ENCODE results near the gene MYH11.
"Not testable (repeated sequence)": the region's sequence is repeated elsewhere in the genome, so short reads cannot be mapped to it uniquely, and the experiment has no call there.

Gene MYH11

DNA sequence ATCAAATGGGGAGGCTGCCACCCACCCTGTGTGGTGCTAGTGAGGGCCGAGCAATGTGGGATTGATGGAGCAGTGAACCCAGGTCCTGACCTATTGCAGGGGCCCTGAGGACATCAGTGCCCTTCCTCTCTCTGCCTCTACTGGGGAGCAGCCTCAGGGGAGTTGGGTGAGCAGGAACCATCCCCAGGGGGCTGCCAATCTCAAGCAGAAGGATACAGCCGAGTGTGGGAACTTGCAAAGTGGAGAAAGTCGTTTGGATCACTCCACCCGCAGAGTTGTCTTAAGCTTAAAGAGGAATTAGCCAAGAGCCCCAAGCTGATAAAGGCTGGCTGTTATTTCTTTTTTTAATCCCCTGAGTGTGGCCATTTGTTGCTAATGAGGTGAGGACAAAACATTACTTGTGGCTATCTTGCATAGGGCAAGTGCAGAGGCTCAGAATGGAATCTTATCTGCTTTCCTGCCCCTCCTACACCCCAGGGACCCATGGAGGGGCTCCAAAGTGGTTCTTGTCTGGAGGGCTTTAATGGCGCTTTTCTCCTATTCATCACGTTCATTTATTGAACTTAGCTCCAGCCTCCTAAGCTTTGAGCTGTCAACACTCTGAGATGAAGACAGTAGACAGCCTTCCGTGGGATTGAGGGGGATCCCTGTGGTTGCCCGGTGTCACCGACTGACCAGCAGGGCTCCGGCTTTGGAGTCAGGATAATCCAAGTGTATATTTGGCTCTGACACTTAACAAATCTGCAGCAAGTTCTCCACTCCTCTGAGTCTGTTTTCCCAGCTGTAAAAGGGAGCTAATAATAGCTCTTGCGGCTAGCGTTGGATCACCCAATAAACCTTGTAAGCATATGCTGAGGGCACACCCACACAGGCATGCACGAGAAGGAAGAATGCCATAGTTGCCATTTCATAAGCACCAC is 45.1 kb downstream of the MYH11 start:
- H3K27ac Mint-ChIP-seq: no peak overlapping the region
- H3K4me3 Mint-ChIP-seq: no peak overlapping the region
- H3K27me3 Mint-ChIP-seq: peaks cover 6% of the 10 kb centered on the region
- peaks cover 12% of the 10 kb centered on the region for H3K9me3 Mint-ChIP-seq
- peaks cover 2% of the 10 kb centered on the region for H3K36me3 Mint-ChIP-seq
- no peaks in the 10 kb centered on the region for H3K4me1 Mint-ChIP-seq

DNA sequence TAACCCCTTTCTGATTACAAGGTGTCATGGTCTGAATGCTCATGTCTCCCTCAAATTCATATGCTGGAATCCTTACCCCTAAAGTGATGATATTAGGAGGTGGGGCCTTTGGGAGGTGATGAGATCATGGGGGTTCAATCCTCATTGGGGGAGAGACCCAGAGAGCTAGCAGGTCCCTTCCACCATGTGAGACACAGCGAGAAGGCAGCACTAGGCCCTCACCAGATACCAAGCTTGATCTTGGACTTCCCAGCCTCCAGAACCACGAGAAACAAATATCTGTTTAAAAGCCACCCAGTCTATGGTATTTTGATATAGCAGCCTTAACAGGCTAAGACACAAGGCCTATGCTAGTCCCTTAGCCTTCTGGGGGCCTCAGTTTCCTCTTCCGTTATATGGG is 45.9 kb downstream of the MYH11 start:
- Mint-ChIP-seq H3K9me3 (peaks cover 7% of the 10 kb centered on the region), H3K4me1 (no peaks in the 10 kb centered on the region), H3K4me3 (no peak overlapping the region), H3K36me3 (no peaks in the 10 kb centered on the region), H3K27ac (no peak overlapping the region), H3K27me3 (peaks cover 4% of the 10 kb centered on the region)

DNA sequence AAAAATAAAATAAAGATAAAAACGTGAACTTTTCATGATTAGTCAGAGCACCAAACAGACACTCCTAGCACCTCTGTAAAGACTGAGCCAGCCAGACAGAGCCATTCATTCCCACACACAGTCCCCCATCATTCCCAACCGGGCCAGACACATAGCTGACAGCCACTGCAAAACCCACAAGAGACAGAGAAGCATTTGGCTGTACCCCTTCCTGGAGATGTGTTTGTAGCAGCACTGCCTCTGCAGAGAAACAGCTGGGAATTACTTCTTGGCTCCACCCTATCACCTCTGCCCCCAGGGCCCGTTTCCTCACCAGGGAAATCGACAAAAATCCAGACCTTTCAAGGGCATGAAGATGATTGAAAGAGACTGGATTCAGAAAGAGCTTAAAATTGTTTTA is 46.4 kb downstream of the MYH11 start:
- no peaks in the 10 kb centered on the region for H3K4me1 Mint-ChIP-seq
- H3K27ac Mint-ChIP-seq: no peak overlapping the region
- peaks cover 1% of the 10 kb centered on the region for H3K9me3 Mint-ChIP-seq
- H3K27me3 Mint-ChIP-seq: peaks cover 4% of the 10 kb centered on the region
- H3K4me3 Mint-ChIP-seq: no peak overlapping the region
- H3K36me3 Mint-ChIP-seq: no peaks in the 10 kb centered on the region

DNA sequence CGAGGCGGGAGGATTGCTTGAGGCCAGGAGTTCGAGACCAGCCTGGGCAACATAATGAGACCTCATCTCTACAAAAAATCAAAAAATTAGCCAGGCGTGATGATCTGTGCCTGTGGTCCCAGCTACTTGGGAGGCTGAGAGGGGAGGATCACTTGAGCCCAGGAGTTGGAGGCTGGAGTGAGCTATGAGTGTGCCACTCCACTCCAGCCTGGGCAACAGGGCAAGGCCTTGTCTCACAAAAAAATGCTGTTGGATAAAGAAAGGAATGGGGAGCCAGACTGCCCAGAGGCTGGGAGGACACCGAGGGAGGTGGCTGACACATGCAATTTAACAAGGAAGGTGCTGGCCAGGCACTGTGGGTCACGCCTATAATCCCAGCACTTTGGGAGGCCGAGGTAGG is 47.5 kb downstream of the MYH11 start:
- H3K36me3 Mint-ChIP-seq, H3K9me3 Mint-ChIP-seq, H3K27me3 Mint-ChIP-seq, H3K27ac Mint-ChIP-seq, H3K4me3 Mint-ChIP-seq, H3K4me1 Mint-ChIP-seq: not testable (repeated sequence)

DNA sequence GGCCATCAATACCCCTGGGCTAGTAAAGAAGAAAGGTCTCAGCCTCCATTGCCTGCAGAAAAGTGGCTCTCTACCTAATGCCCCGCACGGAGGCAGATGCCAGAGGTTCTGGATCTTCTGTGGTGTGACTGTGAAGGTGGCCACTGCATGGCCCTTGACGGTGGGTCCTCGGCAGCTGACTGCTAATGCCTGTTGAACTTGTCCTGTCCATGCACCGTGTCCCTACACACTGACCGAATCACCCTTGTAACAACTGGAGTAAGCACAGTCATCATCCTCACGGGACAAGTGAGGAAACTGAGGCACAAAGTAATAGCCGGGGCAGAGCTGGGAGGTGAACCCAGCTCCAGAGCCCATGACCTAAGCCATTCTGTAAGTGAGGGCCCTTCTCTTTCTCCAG is 48.8 kb downstream of the MYH11 start:
- no peaks in the 10 kb centered on the region for H3K4me1 Mint-ChIP-seq
- no peak overlapping the region for H3K27ac Mint-ChIP-seq
- H3K4me3 Mint-ChIP-seq: no peak overlapping the region
- H3K9me3 Mint-ChIP-seq: no peaks in the 10 kb centered on the region
- H3K36me3 Mint-ChIP-seq: no peaks in the 10 kb centered on the region
- peaks cover 2% of the 10 kb centered on the region for H3K27me3 Mint-ChIP-seq

DNA sequence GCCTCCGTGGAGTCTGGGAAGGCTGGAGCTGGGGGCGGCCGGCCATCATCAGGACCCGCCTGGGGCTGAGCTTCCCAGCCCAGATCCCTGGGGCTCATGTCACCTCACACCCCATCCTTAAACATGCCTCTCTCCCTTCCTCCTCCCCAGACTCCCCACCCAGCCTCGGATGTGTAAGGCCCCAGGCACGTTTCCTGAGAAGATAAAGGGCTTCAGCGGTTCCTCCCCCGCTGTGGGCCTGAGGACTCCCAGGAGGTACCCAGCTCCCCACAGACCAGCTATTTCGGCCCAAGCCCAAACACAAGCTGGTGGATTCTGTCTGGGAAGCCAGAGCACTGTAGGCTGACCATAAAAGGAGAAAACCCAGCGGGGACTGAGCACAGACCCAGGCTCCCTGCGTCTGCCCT is 49.2 kb downstream of the MYH11 start:
- Mint-ChIP-seq H3K4me1 (no peaks in the 10 kb centered on the region), H3K4me3 (no peak overlapping the region), H3K27ac (no peak overlapping the region), H3K9me3 (no peaks in the 10 kb centered on the region), H3K36me3 (no peaks in the 10 kb centered on the region), H3K27me3 (peaks cover 2% of the 10 kb centered on the region)

DNA sequence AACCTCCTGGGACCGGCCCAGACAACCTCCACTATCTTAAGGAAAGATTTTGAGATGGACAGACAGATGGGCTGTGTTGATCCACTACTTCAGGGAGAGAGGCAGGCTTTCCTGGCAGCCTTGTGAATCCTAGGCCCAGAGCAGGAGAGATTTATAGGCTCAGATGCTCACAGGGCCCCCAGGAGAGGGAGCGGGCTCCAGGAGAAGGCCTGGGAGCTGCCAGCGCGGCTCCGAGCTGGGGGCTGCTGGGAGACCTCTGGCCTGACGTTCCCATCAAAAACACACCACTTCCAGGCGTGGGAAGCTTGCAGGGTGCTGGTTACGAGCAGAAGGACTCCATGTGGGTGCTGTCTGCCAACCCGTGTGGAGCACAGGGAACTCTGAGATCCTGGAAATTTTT is 53.2 kb downstream of the MYH11 start:
- Mint-ChIP-seq H3K27ac (no peak overlapping the region), H3K4me1 (no peaks in the 10 kb centered on the region), H3K36me3 (no peaks in the 10 kb centered on the region), H3K9me3 (no peaks in the 10 kb centered on the region), H3K27me3 (no peaks in the 10 kb centered on the region), H3K4me3 (no peak overlapping the region)

DNA sequence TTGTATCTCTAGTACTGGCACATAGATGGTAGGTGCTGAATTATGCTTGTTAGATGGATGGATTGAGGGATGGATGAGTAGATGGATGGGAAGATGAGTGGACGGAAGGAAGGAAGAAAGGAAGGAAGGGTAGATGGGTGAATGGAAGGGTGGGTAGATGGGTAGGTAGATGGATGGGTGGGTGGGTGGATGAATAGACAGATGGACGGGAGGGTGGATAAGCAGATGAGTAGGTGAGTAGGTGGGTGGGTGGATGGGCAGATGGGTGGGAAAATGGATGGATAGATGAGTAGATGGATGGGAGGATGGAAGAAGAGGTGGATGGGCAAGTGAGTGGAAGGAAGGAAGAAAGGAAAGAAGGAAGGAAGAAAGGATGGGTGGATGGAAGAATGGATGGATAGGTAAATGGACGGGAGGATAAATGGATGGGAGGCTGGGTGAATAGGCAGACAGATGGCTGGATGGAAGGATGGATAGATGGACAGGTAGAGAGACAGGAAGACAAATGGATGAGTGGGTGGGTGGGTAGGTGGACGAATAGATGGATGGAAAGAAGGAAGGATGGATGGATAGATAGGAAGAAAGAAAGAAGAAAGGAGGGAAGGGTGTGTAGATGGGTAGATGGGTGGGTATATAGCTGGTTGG is 56.9 kb downstream of the MYH11 start:
- no peak overlapping the region for H3K4me3 Mint-ChIP-seq
- no peak overlapping the region for H3K27ac Mint-ChIP-seq
- no peaks in the 10 kb centered on the region for H3K4me1 Mint-ChIP-seq
- H3K9me3 Mint-ChIP-seq: peaks cover 6% of the 10 kb centered on the region
- H3K27me3 Mint-ChIP-seq: peaks cover 2% of the 10 kb centered on the region
- peaks cover 4% of the 10 kb centered on the region for H3K36me3 Mint-ChIP-seq

DNA sequence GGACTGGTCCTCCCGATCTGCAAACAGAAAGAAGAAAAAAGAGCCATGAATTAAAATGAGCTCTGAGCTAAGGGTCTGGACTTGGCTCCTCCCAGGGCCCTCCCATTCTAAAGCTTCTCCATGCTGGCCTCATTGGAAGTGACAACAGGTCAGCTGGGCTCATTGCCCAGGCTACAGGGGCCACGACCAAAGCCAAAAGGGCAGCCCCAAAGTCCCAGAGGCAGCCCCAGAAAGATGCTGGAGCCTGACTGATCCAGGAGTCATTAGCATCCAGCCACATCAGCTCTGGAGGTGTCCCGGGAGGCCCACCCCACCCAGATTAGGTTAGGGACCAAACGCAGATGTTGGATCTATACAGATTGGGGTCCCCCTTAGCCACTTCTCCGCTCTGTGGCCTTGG is 58.2 kb downstream of the MYH11 start:
- no peaks in the 10 kb centered on the region for H3K4me1 Mint-ChIP-seq
- peaks cover 4% of the 10 kb centered on the region for H3K36me3 Mint-ChIP-seq
- no peak overlapping the region for H3K27ac Mint-ChIP-seq
- no peak overlapping the region for H3K4me3 Mint-ChIP-seq
- peaks cover 2% of the 10 kb centered on the region for H3K27me3 Mint-ChIP-seq
- H3K9me3 Mint-ChIP-seq: peaks cover 6% of the 10 kb centered on the region

DNA sequence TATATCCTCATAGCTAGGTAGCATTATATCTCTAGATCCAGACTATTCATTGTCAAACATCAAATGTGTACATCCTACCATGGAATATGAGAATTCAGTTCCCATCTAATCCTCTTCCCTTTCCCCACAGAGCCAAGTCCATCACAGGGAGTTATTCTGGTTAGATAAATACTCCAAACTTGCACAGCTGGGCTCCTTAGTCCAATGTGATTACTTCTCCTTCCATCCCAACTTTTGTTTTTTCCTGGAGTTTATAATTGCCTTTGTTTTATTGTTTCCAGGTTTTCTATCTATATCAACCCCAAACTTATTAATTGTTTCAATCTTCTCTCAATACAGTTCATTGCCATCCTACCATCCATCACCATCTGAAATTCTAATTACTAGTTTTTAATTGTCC is 59.9 kb downstream of the MYH11 start:
- Mint-ChIP-seq H3K27ac (no peak overlapping the region), H3K36me3 (peaks cover 4% of the 10 kb centered on the region), H3K27me3 (peaks cover 2% of the 10 kb centered on the region), H3K4me1 (no peaks in the 10 kb centered on the region), H3K4me3 (no peak overlapping the region), H3K9me3 (peaks cover 6% of the 10 kb centered on the region)

DNA sequence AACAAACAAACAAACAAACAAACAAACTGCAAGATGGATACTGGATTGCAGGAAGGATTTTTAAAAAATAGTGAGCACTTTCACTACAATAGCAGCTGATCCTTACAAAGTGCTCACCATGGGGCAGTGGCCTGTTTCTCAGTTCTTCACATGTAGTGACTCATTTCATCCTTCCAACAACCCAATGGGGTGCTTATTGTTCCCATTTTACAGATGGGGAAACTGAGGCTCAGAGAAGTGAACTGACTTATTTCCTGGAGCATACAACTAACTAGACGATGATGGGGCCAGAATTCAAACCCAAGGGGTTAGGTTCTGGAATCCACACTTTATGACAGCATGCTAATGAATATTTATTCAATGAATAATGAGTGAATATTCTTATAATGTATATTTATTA is 61.2 kb downstream of the MYH11 start:
- Mint-ChIP-seq H3K4me3 (no peak overlapping the region), H3K36me3 (peaks cover 4% of the 10 kb centered on the region), H3K27ac (no peak overlapping the region), H3K27me3 (peaks cover 2% of the 10 kb centered on the region), H3K4me1 (no peaks in the 10 kb centered on the region), H3K9me3 (peaks cover 6% of the 10 kb centered on the region)

DNA sequence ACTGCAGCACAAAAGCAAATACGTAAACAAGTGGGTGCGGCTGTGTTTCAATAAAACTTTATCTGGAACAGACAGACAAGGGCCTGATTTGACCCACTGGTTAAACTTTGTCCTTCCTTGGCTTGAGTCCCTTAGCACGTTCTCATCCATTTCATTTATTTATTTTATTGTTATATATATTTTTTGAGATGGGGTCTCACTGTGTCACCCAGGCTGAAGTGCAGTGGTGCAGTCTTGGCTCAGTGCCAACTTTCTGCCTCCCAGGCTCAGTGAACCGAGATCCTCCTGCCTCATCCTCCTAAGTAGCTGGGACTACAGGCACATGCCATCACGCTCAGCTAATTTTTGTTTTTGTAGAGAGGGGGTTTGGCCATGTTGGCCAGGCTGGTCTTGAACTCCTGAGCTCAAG is 64.3 kb downstream of the MYH11 start:
- H3K27me3 Mint-ChIP-seq: no peaks in the 10 kb centered on the region
- peaks cover 6% of the 10 kb centered on the region for H3K9me3 Mint-ChIP-seq
- no peak overlapping the region for H3K27ac Mint-ChIP-seq
- H3K4me1 Mint-ChIP-seq: no peaks in the 10 kb centered on the region
- peaks cover 4% of the 10 kb centered on the region for H3K36me3 Mint-ChIP-seq
- no peak overlapping the region for H3K4me3 Mint-ChIP-seq

DNA sequence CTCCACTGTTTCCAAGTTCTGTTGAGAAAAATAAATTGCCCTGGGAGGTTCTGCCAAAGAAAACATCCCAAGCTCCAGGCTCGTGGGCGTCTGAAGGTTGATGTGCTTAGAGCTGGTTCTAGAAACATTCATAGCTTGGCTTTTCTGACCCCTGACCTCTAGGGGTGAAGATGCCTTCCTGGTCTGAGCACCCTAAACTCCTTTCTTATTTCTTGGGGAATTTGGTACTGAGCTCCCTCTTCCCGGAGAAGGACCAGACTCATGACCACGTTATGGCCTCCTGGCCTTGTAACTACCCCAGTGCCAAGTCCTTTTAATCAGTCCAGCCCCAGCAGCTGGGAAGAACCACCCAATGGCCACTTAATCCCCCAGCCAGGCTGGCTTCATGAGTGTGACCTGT is 66.4 kb downstream of the MYH11 start:
- Mint-ChIP-seq H3K4me3 (no peak overlapping the region), H3K36me3 (no peaks in the 10 kb centered on the region), H3K27me3 (no peaks in the 10 kb centered on the region), H3K27ac (no peak overlapping the region), H3K9me3 (no peaks in the 10 kb centered on the region), H3K4me1 (no peaks in the 10 kb centered on the region)

DNA sequence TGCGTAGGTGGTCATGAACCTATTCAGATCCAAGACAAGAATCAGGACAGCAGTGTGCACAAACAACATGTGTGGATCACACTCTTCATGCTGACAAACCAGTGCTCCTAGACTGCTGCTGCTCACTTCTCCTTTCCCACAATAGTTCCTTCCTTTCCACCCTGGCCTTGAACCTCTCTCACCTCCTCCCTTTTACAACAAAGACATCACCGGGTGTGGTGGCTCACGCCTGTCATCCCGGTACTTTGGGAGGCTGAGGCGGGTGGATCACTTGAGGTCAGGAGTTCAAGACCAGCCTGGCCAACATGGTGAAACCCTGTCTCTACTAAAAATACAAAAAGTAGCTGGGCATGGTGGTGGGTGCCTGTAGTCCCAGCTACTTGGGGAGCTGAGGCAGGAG is 67.0 kb downstream of the MYH11 start:
- H3K4me3 Mint-ChIP-seq, H3K27me3 Mint-ChIP-seq, H3K27ac Mint-ChIP-seq, H3K4me1 Mint-ChIP-seq, H3K9me3 Mint-ChIP-seq, H3K36me3 Mint-ChIP-seq: not testable (repeated sequence)

DNA sequence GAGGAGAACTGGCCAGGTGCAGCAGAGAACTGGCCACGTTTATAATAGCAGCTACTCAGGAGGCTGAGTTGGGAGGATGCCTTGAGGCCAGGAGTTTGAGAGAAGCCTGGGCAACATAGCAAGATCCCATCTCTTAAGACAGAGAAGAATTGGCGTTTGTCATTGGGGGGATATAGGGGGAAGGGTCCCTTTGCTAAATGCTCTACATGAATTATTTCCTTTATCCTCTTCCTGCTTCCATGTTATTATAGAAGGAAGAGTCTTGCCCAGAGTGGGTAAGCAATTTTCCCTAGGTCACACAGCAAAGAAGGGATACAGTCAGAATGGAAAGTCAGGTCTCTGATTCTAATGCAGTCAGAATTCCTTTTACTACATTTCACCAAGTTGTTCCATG is 68.0 kb downstream of the MYH11 start:
- H3K36me3 Mint-ChIP-seq: no peaks in the 10 kb centered on the region
- no peaks in the 10 kb centered on the region for H3K9me3 Mint-ChIP-seq
- H3K4me3 Mint-ChIP-seq: no peak overlapping the region
- no peaks in the 10 kb centered on the region for H3K4me1 Mint-ChIP-seq
- no peak overlapping the region for H3K27ac Mint-ChIP-seq
- no peaks in the 10 kb centered on the region for H3K27me3 Mint-ChIP-seq

DNA sequence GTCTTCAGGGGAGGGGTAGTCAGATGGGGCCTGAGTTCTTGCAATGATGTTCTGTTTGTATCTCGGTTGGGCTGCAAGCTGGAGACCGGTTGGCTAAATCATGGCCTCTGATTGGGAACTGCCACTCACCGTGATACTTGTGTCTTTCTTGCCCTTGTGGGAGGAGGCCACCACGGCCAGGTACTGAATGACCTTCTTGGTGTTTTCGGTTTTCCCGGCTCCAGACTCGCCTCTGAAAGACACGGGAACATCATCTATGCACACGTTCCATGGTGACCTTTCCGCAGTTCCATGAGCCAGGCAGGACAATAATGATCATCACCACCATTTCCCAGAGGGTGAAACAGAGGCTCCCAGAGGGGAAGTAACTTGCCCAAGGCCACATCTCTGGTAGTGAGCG is 70.3 kb downstream of the MYH11 start:
- H3K36me3 Mint-ChIP-seq: no peaks in the 10 kb centered on the region
- no peak overlapping the region for H3K4me3 Mint-ChIP-seq
- H3K9me3 Mint-ChIP-seq: no peaks in the 10 kb centered on the region
- H3K27ac Mint-ChIP-seq: no peak overlapping the region
- H3K4me1 Mint-ChIP-seq: no peaks in the 10 kb centered on the region
- H3K27me3 Mint-ChIP-seq: no peaks in the 10 kb centered on the region

Data from activated naive CD4-positive, alpha-beta T cell treated with anti-CD3 and anti-CD28 coated beads, Interleukin-2, amount 50 U/mL, for 24 hours (primary cell).